ENCODE measurements around the gene LRCH4.

Gene LRCH4

DNA sequence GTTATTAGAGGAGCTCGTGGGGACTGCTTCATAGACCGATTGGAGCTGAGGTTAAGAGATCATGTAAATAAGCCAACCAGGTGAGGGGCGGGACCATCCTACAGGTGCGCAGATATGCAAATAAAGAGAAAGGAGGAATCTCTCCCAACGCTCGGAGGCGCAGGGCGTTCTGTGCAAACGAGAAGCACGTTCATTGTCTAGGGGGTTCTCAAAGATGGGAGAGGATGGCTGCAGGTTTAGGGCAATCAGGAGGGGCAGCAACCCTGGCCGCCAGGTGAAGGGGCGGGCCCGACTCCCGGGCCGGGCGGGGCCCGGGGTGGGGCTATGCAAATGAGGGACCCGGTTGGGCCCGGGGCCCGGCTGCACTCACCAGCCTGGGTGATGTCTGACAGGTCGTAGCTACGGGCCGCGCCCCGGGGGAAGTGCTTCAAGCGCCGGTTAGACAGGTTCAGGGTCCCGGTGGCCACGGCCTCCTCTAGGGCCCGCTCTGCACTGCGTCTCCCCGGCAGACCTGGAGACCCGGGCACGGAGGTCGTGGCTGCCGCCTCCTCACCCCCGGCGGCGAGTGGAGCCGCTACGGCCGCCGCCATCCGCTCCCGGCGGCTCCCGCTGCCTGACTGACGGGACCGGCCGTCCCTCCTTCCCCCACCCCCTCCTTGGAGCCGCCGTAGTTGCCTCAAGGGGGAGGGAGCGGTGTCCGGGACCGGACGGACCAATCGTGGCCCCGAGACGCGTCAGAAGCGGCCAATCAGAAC is at the start of gene LRCH4:
Gene LRCH4 (minus strand): TSS at position 619 of the 755 bp plus-strand sequence. CDS start 29 bp downstream, at position 590.
- peak; percentile 44 to 53 for DNase-seq

DNA sequence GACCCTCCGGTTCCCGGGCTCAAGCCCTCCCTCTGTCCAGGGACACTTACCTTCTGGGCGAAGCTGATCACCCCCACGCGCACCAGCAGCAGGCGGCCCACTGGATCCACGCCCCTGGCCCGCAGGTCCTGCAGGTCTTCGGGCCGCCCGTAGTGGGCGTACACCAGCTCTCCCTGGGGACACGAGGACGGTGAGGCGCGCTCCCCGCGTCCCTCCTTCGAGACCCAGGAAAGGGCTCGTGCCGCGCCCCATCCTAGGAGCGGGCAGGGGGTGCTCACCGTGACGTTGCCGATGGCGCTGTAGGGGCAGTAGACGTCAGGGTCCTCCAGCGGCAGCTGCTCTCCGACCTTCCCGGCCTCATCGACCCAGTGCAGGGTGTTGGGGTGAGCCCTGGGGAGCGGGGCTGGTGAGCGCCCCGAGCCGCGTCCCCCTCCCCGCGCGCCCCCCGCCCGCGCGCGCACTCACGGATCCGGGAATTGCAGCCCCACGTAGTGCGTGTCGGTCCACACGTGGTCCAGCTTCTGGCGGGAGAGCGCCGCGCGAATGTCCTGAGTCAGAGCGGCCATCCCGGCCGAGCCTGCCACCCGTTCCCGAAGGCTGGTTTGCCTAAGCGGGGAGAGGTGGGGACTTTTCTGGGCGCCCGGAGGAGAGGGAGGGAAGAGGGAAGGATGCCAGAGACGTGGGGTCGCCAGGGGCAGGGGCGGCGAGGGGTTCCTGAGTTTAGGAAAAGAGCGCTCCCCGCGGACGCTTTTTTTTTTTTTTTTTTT is 47.2 kb upstream of the LRCH4 start:
- DNase-seq = peak; percentile 47 to 59

GRCh38 chr7:100630066-100630465 is 44.1 kb upstream of the LRCH4 start:
- DNase-seq = no peak

DNA sequence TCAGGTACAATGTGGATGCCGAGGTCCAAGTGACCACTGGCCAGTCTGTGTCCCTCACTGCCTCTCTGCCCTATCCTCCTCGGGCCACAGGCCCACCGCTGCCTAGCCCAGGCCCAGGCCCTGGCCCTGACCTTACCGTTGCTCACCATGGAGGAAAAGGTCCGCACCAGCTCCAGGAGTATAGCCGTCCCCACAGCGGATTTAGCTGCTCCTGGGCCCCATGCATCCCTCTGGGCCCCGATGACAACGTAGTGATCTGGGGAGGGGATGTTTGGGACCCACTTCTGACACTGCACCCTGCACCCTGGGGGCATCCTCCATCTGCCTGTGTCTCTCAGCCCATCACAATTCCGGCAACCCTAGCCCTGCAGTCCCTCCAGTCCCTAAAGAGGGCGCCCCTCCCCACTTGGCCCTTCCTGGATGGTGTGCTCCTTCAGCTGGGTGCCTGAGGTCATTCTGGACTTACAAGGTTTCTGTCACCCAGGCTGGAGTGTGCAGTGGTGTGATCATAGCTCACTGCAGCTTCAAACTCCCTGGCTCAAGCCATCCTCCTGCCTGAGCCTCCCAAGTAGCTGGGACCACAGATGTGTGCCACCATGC is 43.3 kb upstream of the LRCH4 start:
- DNase-seq = no peak

DNA sequence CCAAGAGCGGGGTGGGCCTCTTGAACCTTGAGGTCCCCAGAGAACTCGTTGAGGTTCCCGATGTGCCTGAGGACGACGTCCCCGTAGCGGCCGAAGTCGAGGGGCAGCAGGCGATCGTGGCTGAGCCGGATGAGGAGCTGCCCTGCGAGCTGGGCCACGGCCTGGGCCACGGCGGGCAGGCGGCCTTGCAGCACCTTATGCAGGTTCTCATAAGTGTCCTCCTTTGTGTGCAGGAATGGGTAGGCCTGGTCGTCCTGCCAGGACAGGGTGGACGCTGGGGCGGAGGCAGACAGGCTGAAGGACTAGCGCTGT is 41.3 kb upstream of the LRCH4 start:
- DNase-seq = no peak

DNA sequence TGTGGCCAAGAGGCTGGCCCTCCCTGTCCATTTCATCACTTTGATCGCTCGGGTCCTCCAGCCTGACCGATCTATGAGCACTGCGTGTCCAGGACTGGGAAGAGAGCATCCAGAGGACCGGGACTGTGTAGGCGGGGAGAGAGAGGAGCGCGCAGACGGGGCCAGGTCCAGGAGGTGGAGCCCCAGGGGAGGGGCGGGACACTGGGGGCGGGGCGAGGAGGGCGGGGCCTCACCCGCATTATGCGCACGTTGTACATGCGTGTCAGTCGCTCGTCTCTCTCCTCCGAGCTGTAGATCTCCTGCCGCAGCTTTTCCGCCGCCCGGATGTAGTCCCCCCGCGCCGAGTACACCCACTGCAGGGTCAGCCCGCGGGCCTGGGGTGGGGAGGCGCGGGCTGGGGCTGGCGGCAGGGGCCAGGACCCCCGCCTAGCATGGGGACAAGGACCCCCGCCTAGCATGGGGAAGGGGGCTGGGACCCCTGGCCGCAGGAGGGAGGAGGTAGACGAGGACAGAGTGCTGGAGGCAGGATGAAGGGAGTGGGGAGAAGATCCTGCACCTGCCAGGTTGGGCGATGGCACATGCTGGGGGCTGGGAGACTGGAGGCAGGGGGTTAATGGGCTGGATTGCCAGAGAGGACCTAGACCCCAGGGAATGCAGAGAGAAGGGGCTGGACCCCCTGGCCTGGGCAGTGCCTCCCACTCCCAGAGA is 40.8 kb upstream of the LRCH4 start:
- peak; percentile 84 to 86 for DNase-seq

DNA sequence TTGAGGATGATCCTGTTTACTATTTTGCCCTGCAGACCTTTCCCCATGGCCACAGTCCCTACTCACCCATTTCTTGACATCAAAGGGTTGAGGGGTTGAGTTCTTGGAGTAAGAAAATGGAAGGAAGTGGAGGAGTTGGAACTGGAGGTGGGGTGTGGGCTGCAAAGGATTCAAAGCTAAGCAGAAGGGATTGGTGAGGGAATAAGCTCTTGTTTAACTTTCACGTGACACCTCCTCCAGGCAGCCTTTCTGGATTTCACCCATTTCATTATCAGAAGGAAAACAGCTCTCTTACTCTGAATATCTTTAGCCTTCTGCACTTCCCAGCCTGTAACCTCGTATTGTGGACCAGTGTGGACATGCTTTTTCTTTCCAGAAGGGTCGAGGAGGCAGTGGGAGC is 40.1 kb upstream of the LRCH4 start:
- no peak for DNase-seq

DNA sequence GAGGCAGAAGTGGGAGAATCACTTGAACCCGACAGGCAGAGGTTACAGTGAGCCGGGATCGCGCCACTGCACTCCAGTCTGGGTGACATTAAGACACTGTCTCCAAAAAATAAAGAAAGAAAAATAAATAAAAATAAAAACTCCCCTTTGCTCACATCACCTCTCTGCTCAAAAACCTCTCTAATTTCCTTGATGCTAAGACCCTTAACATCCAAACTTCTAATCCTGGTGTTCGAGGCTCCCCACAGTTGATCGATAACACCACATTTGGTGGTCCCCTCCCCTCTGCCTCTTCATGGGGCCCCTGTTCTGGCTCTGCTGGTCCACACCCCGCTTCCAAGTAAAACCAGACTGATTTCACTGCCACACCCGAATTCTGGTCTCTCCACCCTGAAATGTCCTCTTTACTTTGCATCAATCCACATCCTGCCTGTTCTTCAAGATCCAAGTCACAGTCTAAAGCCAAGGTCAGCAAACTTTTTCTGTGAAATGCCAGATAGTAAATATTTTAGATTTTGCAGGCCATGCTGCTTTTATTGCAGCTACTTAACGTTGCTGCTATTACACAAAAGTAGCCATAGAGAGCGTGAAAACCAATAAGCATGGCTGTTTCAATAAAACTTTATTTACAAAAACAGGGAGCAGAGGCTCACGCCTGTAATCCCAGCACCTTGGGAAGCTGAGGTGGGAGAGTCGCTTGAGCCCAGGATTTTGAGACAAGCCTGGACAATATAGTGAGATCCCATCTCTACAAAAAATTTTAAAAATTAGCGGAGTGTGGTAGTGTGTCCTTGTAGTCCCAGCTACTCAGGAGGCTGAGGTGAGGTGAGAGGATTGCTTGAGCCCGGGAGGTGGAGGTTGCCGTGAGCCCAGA is 38.3 kb upstream of the LRCH4 start:
- DNase-seq = no peak

DNA sequence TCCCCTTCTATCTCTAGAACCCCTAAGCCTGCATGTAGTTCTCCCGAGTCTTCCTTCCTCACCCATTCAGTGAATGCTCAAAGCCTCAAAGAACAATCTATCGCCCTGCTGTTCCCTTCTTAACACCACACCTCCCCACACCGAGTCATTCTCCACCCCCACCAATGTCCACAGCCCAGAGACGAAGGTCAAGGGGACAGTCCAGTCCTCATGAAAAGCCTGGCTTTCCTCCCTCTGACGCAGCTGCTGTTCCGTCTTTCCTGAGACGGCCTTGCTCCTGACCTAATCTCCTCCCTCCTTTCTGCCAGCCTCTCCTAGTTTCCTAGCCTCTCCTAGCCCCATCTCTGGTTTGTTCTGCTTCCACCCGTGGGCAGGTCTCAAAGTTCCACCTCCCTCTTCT is 35.6 kb upstream of the LRCH4 start:
- DNase-seq = no peak

DNA sequence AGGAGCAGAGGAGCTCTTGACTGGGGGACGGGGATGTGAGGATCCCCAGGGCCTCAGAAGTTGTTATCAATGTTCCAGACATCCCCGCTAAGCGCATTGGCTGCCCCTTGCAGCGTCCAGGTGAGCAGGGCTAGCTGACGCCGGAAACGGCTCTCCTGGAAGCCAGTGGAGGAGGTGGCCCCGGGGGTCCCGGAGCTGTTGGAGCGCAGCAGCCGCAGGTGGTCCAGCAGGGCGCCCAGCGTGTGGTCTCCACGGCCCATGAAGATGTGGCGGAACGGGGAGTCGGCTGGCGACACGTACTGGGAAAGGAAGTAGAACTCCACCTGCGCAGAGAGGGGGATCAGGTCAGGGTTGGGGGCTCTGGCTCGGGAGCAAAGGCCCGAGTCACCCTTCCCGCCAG is 34.9 kb upstream of the LRCH4 start:
- no peak for DNase-seq

DNA sequence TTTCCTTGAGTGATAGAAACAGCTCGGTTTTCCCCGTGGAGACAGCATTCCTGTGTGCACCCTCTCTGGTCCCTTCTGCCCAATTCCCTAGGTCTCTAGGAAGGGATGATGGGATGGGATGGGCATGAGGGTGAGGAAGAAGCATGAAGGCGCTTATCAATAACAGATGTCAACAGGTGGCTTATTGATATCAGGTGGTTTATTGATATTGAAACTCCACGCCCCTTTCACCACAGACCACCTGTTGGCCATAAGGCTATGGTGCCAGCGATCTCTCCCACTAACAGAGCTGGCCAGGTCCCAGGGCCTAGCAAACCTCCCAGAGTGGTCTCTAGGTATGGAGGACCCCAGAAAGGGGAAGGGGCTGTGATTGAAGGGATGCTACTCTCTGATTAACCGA is 34.3 kb upstream of the LRCH4 start:
- DNase-seq = no peak

GRCh38 chr7:100614308-100614861 is 28.5 kb upstream of the LRCH4 start:
- DNase-seq = no peak

DNA sequence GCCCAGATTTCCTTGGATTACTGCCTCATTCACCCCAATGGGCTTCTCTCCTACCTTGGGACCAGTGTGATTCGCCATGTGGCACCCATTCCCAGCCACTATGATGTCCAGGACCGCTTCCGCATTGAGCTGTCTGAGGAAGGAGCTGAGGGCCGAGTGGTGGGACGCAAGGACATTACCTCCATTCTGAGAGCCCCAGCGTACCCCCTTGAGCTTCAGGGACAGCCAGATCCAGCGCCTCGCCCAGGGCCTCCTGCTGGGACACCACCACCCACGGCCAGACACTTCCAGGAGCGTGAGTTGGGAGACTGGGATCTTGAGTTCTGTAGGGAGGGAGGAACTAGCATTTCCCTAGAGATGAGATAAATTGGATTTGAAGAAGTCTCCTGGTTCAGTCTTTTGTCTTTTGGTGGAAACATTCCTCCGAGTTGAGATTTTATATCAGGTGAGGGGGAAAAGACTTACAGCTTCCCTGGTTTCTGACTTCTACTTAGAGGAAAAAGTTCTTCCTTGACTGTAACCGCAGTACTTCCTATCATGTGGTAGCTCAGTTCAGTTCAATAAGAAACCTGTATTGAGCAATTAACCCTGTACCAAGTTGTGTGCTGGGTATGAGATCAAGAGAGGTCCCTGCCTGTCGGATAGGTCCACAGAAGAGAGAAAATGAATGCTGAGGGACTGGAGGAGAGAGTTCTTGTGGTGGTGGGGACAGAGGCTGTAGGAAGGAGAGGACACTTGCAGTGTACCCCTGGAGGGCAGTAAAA is 27.7 kb upstream of the LRCH4 start:
- no peak for DNase-seq

- peak in 1 of 2 donors; percentile 27 for DNase-seq
These were observed 26.9 kb upstream of the LRCH4 start for GRCh38 chr7:100612730-100613390.

DNA sequence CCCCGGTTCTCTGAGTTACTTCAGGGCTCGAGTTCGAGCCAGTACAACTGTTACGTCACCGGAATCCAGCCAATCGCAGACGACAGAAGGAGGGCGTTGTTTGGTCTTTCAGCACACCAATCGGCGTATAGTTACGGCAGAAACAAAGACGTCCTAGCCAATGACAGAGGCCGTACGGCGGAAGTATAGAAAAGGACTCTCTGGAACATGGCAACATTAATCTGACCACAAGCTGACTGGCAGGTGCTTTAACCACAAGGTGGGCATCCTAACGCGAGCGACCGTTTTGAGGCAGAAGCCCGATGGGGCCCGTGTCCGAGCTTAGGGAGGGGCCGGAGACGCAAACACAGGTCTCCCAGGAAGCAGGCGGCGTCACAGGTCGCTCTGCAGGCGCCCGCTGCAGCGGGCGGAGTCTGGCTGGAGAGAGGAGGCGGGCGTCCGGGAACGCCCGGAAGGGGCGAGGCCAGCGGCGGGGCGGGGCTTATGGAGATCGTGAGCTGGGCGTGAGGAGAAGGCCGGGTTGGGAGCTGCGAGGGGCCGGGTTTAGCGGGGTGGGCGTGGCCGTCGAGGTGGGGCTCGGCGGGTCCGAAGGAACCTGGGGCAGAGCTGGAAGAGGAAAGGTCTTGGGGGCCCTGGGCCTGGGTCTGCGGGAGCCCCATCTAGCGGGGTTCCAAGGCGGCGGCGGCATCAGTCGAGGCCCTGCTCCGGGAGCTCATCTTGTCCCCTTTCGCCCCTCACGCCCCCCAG is 26.2 kb upstream of the LRCH4 start, which contains the start of gene MOSPD3:
Gene MOSPD3 (plus strand): TSS at position 558 of the 747 bp plus-strand sequence. CDS start 252 bp downstream, outside the sequence.
- peak; percentile 97 for DNase-seq

DNA sequence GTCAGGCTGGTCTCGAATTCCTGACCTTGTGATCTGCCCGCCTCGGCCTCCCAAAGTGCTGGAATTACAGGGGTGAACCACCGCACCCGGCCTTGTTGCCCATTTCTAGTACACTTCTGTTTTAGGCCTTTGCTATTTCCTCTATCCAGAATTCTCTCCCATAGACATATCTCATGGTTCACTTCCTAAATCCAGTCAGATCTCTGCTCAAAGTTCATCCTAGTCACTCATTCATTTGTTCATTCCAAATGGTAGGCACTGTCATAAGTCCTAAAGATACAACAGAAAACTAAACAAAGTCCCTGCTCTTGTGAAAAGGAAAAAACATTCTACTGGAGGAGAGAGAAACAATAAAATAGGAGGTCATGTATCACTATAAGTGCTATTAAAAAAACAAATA is 24.0 kb upstream of the LRCH4 start:
- DNase-seq = no peak

DNA sequence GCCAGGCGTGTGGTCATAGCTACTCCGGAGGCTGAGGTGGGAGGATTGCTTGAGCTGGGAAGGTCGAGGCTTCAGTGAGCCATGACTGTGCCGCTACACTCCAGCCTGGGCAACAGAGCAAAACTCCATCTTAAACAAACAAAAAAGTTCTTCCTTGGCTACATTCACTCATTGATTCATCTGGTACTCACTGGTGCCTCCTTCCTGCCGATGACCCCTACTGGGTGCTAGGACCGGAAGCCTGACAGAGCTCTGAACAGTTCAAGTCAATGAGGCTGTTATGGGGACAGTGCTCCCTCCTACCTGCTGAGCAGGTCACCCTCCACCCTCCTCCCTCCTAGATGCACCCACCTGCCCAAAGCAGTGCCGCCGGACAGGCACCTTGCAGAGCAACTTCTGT is 21.2 kb upstream of the LRCH4 start:
- no peak for DNase-seq

- DNase-seq = no peak
These were observed 20.4 kb upstream of the LRCH4 start for GRCh38 chr7:100606313-100606712.

GRCh38 chr7:100604976-100605911 is 19.3 kb upstream of the LRCH4 start:
- DNase-seq = peak; percentile 20 to 36

Data from activated CD4-positive, alpha-beta T cell treated with anti-CD3 and anti-CD28 coated beads for 4 hours (primary cell).